GM12891 (cell line): ENCODE measurements around the gene TPTE.

Source experiments
- PAX5 ChIP-seq: IDR thresholded peaks from 2 replicates; pipeline ENCODE4 v1.6.1; 2011; ENCODE audit warnings: low read length, moderate library complexity, mild to moderate bottlenecking; ENCODE audit not compliant: insufficient read depth, severe bottlenecking
- POLR2A ChIP-seq: IDR thresholded peaks from 2 replicates; pipeline ENCODE4 v1.6.1; 2011; ENCODE audit warnings: low read depth, low read length, control low read depth
- POLR2AphosphoS5 ChIP-seq: IDR thresholded peaks from 2 replicates; pipeline ENCODE4 v1.6.1; 2011; ENCODE audit warnings: low read depth, low read length, control low read depth
- SPI1 ChIP-seq: IDR thresholded peaks from 2 replicates; pipeline ENCODE4 v1.6.1; 2011; ENCODE audit warnings: low read depth, low read length, control low read depth
- TAF1 ChIP-seq: IDR thresholded peaks from 2 replicates; pipeline ENCODE4 v1.6.1; 2011; ENCODE audit warnings: low read depth, low read length, control low read depth

- no peak for TF ChIP-seq SPI1
- TF ChIP-seq POLR2AphosphoS5: no peak
- TF ChIP-seq POLR2A: no peak
- no peak for TF ChIP-seq TAF1
- no peak for TF ChIP-seq PAX5
Measured at GRCh38 chr21:10539956-10540355, 18.6 kb downstream of the TPTE start.
